Measurements from ENCODE around the gene SOHLH1. TPM values are rescaled to one million over a fixed set of nuclear protein-coding genes. Genes with fewer than 3 reads are reported as not detected.

SOHLH1 gene
- total RNA-seq, 1 experiment from 2014 or later = not detected

DNA sequence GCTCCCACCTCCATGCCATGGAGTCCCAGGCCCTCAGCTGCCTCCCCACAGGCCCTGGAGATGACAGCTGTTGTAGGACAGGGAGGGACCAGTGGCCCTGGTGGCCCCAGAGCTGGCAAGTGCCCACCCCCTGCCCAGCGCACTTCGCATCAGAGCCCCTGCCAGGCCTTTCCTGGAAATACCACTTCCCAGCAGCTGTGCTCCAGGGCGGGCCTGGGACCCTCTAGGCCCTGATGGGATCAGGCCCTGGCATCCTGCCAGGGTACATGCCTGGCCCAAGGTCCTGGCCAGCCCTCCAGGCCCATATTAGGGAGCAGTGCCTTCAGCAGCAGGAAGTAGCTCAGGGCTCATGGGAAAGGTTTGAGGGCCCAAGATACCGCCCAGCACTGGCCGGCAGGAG lies 5.2 kb upstream of the SOHLH1 start:
- no peak overlapping the region for H3K27ac ChIP-seq (ENCODE audit: low read depth, low read length, poor library complexity, severe bottlenecking)
- no peaks in the 10 kb centered on the region for H3K36me3 ChIP-seq (ENCODE audit: insufficient read depth, low read length, poor library complexity, severe bottlenecking)
- no peak overlapping the region for H3K4me3 ChIP-seq (ENCODE audit: low read depth, low read length, poor library complexity, severe bottlenecking)
- no peaks in the 10 kb centered on the region for H3K9me3 ChIP-seq (ENCODE audit: low read depth, low read length, poor library complexity, severe bottlenecking)
- TF ChIP-seq, protein P1, sequence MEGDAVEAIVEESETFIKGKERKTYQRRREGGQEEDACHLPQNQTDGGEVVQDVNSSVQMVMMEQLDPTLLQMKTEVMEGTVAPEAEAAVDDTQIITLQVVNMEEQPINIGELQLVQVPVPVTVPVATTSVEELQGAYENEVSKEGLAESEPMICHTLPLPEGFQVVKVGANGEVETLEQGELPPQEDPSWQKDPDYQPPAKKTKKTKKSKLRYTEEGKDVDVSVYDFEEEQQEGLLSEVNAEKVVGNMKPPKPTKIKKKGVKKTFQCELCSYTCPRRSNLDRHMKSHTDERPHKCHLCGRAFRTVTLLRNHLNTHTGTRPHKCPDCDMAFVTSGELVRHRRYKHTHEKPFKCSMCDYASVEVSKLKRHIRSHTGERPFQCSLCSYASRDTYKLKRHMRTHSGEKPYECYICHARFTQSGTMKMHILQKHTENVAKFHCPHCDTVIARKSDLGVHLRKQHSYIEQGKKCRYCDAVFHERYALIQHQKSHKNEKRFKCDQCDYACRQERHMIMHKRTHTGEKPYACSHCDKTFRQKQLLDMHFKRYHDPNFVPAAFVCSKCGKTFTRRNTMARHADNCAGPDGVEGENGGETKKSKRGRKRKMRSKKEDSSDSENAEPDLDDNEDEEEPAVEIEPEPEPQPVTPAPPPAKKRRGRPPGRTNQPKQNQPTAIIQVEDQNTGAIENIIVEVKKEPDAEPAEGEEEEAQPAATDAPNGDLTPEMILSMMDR (conservative IDR thresholded peaks at IDR 0.05; ENCODE audit: low read depth, low read length) = no peak
- TF ChIP-seq EZH2 (IDR thresholded peaks at IDR 0.05; ENCODE audit: borderline replicate concordance, low read depth, low read length, poor library complexity, severe bottlenecking) = no peak
- peaks cover 5% of the 10 kb centered on the region for H3K4me1 ChIP-seq (ENCODE audit: insufficient read depth, low read length, poor library complexity, severe bottlenecking)
- intact Hi-C loops (cut with micrococcal nuclease; ENCODE audit: unreplicated experiment) = no loop called here
- BruUV-seq (replicated peaks) = no TSS peak
- DNase-seq (ENCODE audit: low spot score) = no peak
- ChIA-PET POLR2A (ENCODE audit: low non-redundant PET) (no interaction called here), CTCF (no interaction called here)
- H3K27me3 ChIP-seq (replicated peaks; ENCODE audit: insufficient read depth, low read depth, low read length, poor library complexity) = no peaks in the 10 kb centered on the region

- no TSS peak for BruUV-seq (replicated peaks)
These were observed 4.4 kb upstream of the SOHLH1 start for GRCh38 chr9:135703726-135704125.

GRCh38 chr9:135701959-135702721 lies 2.9 kb upstream of the SOHLH1 start, which contains the start of gene KCNT1:
Gene KCNT1, plus strand, starts transcription at chr9:135702185. Its CDS starts 74 bp downstream, at chr9:135702259.
- Histone ChIP-seq H3K9me3 (ENCODE audit: low read depth, low read length, poor library complexity, severe bottlenecking) (no peaks in the 10 kb centered on the region), H3K36me3 (ENCODE audit: insufficient read depth, low read length, poor library complexity, severe bottlenecking) (no peaks in the 10 kb centered on the region), H3K4me3 (ENCODE audit: low read depth, low read length, poor library complexity, severe bottlenecking) (peak within 1 kb of the TSS; percentile 35), H3K4me1 (ENCODE audit: insufficient read depth, low read length, poor library complexity, severe bottlenecking) (peaks cover 5% of the 10 kb centered on the region), H3K27me3 (replicated peaks; ENCODE audit: insufficient read depth, low read depth, low read length, poor library complexity) (no peaks in the 10 kb centered on the region), H3K27ac (ENCODE audit: low read depth, low read length, poor library complexity, severe bottlenecking) (no peak within 1 kb of the TSS)
- TF ChIP-seq, protein P1 (conservative IDR thresholded peaks at IDR 0.05; ENCODE audit: low read depth, low read length) = peak; percentile 74
- no peak for TF ChIP-seq EZH2 (IDR thresholded peaks at IDR 0.05; ENCODE audit: borderline replicate concordance, low read depth, low read length, poor library complexity, severe bottlenecking)
- POLR2A ChIA-PET (ENCODE audit: low non-redundant PET) = no interaction called here
- DNase-seq (ENCODE audit: low spot score) = peak; percentile 74
- BruUV-seq (replicated peaks) = no TSS peak
- intact Hi-C loops (cut with micrococcal nuclease; ENCODE audit: unreplicated experiment) = no loop called here
- CTCF ChIA-PET = no interaction called here

More at GRCh38 chr9:135703726-135704125, 4.4 kb upstream of the SOHLH1 start:
- Histone ChIP-seq H3K4me1 (ENCODE audit: insufficient read depth, low read length, poor library complexity, severe bottlenecking) (peaks cover 5% of the 10 kb centered on the region), H3K27ac (ENCODE audit: low read depth, low read length, poor library complexity, severe bottlenecking) (no peak overlapping the region), H3K27me3 (replicated peaks; ENCODE audit: insufficient read depth, low read depth, low read length, poor library complexity) (no peaks in the 10 kb centered on the region), H3K4me3 (ENCODE audit: low read depth, low read length, poor library complexity, severe bottlenecking) (no peak overlapping the region), H3K9me3 (ENCODE audit: low read depth, low read length, poor library complexity, severe bottlenecking) (no peaks in the 10 kb centered on the region), H3K36me3 (ENCODE audit: insufficient read depth, low read length, poor library complexity, severe bottlenecking) (no peaks in the 10 kb centered on the region)
- DNase-seq (ENCODE audit: low spot score) = no peak
- POLR2A ChIA-PET (ENCODE audit: low non-redundant PET) = no interaction called here
- CTCF ChIA-PET = interaction anchor here (0.5 kb wide), 1 partner anchor 354 kb away, joined by 3 read pairs; no protein-coding TSS in a partner anchor
- intact Hi-C loops (cut with micrococcal nuclease; ENCODE audit: unreplicated experiment) = no loop called here
- TF ChIP-seq, protein P1 (conservative IDR thresholded peaks at IDR 0.05; ENCODE audit: low read depth, low read length) = no peak
- no peak for TF ChIP-seq EZH2 (IDR thresholded peaks at IDR 0.05; ENCODE audit: borderline replicate concordance, low read depth, low read length, poor library complexity, severe bottlenecking)

All from A673 (cell line).